OCI-LY7 (cell line): ENCODE measurements around the gene POLR1B. TPM values are rescaled to one million over a fixed set of nuclear protein-coding genes. Genes with fewer than 3 reads are reported as not detected.

Experiments used
- BruUV-seq: library from RNA; stranded (reverse); fragments of 400-500 nt; replicated peaks from 2 replicates; lab custom pipeline; 2021; lab: Mats Ljungman, UMichigan
- CTCF ChIA-PET: fragments of 300-600 bp; sonication (Branson Sonifier 250); formaldehyde crosslinking; loops from one replicate; lab custom pipeline; 2022; ENCODE audit warnings: antibody characterized with exemption; ENCODE audit not compliant: unreplicated experiment; lab: Charles Lee
- POLR2A ChIA-PET: fragments of 300-600 bp; sonication (Branson Sonifier 250); formaldehyde crosslinking; loops from one replicate; lab custom pipeline; 2022; ENCODE audit warnings: antibody characterized with exemption; lab: Charles Lee
- DNase-seq: peaks from one replicate; pipeline ENCODE4 v3.0.0-alpha.2; 2015; ENCODE audit warnings: low spot score
- H2AFZ ChIP-seq: fragments of 200-600 bp; sonication (generic), shearing (Covaris generic); 2 replicates; pipeline ENCODE4 v1.6.1; 2014; ENCODE audit warnings: mild to moderate bottlenecking, antibody characterized with exemption, low read length, moderate library complexity
- H3K27ac ChIP-seq: fragments of 200-600 bp; sonication (generic); 2 replicates; pipeline ENCODE4 v1.5.1; 2014; ENCODE audit warnings: mixed run types, low read depth, mild to moderate bottlenecking, moderate library complexity, low read length, inconsistent platforms; ENCODE audit not compliant: poor library complexity, severe bottlenecking
- H3K36me3 ChIP-seq: fragments of 200-600 bp; sonication (generic); 2 replicates; pipeline ENCODE4 v1.6.1; 2014; ENCODE audit warnings: mild to moderate bottlenecking, antibody characterized with exemption, low read length, moderate library complexity, mixed read lengths; ENCODE audit not compliant: insufficient read depth
- H3K4me1 ChIP-seq: fragments of 200-600 bp; sonication (generic); 2 replicates; pipeline ENCODE4 v1.5.1; 2014; ENCODE audit warnings: mild to moderate bottlenecking, low read length; ENCODE audit not compliant: insufficient read depth, poor library complexity, severe bottlenecking
- H3K4me2 ChIP-seq: fragments of 200-600 bp; sonication (generic); 2 replicates; pipeline ENCODE4 v1.6.1; 2014; ENCODE audit warnings: mild to moderate bottlenecking, low read length
- H3K4me3 ChIP-seq: fragments of 200-600 bp; sonication (generic); 2 replicates; pipeline ENCODE4 v1.5.1; 2014; ENCODE audit warnings: mild to moderate bottlenecking, low read depth, low read length; ENCODE audit not compliant: poor library complexity, severe bottlenecking
- H3K79me2 ChIP-seq: fragments of 200-600 bp; sonication (generic); 2 replicates; pipeline ENCODE4 v1.6.1; 2016; ENCODE audit warnings: low read depth, mild to moderate bottlenecking, low read length, moderate library complexity, mixed read lengths; ENCODE audit not compliant: insufficient read depth
- H3K9me2 ChIP-seq: fragments of 200-600 bp; sonication (generic); 2 replicates; pipeline ENCODE4 v1.6.1; 2016; ENCODE audit warnings: mild to moderate bottlenecking, low read length, mixed read lengths; ENCODE audit not compliant: insufficient read depth
- H3K9me3 ChIP-seq: fragments of 200-600 bp; sonication (generic); 2 replicates; pipeline ENCODE4 v1.6.1; 2014; ENCODE audit warnings: mild to moderate bottlenecking, mixed run types, low read length, mixed read lengths
- H4K20me1 ChIP-seq: fragments of 200-600 bp; sonication (generic); 2 replicates; pipeline ENCODE4 v1.6.1; 2014; ENCODE audit warnings: mild to moderate bottlenecking, antibody characterized with exemption, low read length, moderate library complexity, mixed read lengths; ENCODE audit not compliant: insufficient read depth
- CTCF ChIP-seq: fragments of 200-600 bp; sonication (generic); conservative IDR thresholded peaks from 2 replicates; pipeline ENCODE4 v1.5.1; 2014; ENCODE audit warnings: mild to moderate bottlenecking, antibody characterized with exemption, low read length, moderate library complexity, mixed read lengths
- EZH2phosphoT487 ChIP-seq: fragments of 200-600 bp; sonication (generic); IDR thresholded peaks from 2 replicates; pipeline ENCODE4 v1.6.1; 2018; ENCODE audit warnings: low read depth, borderline replicate concordance, mild to moderate bottlenecking, mixed run types, antibody characterized with exemption, low read length, moderate library complexity, mixed read lengths
- intact Hi-C: fragments of 100-400 bp; cut with micrococcal nuclease; formaldehyde crosslinking; loops from one replicate; pipeline ENCODE4 v1.10.0; 2022; ENCODE audit not compliant: unreplicated experiment
- total RNA-seq, 2 experiments: library from RNA; depleted of rRNA in 1 of 2; stranded (reverse); fragments of >200 nt in 1 of 2; shearing (Covaris generic) in 1 of 2; gene quantifications; 2 replicates each; pipeline ENCODE4 v1.2.3, GENCODE V29; 2014 to 2022

The POLR1B gene
- total RNA-seq, 2 experiments from 2014 or later, result 30.5 to 44.7 TPM

- H3K4me3 ChIP-seq, result no peak overlapping the region
- no peaks in the 10 kb centered on the region for H3K9me3 ChIP-seq
- H3K4me1 ChIP-seq, result peaks cover 27% of the 10 kb centered on the region
- H3K79me2 ChIP-seq, result peaks cover 8% of the 10 kb centered on the region; the same call in 1 of the 2 replicates
- H2AFZ ChIP-seq, result no peak overlapping the region
- H3K36me3 ChIP-seq, result peaks cover 16% of the 10 kb centered on the region
- ChIA-PET CTCF (no interaction called here), POLR2A (interaction anchor here (0.7 kb wide), 1 partner anchor 8 kb away, joined by 7 read pairs; no protein-coding TSS in a partner anchor)
- DNase-seq, result peak; percentile 79
- peak overlapping the region; percentile 4; the same call in 1 of the 2 replicates for H3K4me2 ChIP-seq
- intact Hi-C loops, result loop anchor here (5.0 kb wide), 2 partner anchors 40 to 325 kb away; partner anchors contain the start of genes POLR1B and ZC3H8
- BruUV-seq, result no TSS peak
- no peaks in the 10 kb centered on the region for H4K20me1 ChIP-seq
- no peak overlapping the region for H3K27ac ChIP-seq
- no peak for TF ChIP-seq EZH2phosphoT487
- TF ChIP-seq CTCF, result peak; percentile 75
- H3K9me2 ChIP-seq, result no peaks in the 10 kb centered on the region
Measured at GRCh38 chr2:112582314-112582746, 40.1 kb downstream of the POLR1B start.

- peaks cover 5% of the 10 kb centered on the region; the same call in 1 of the 2 replicates for H3K36me3 ChIP-seq
- H3K4me3 ChIP-seq, result peak overlapping the region; percentile 75
- peak overlapping the region; percentile 91 for H3K4me2 ChIP-seq
- peak overlapping the region; percentile 87 for H2AFZ ChIP-seq
- BruUV-seq, result TSS peak; percentile 91
- peaks cover 27% of the 10 kb centered on the region for H3K4me1 ChIP-seq
- no peaks in the 10 kb centered on the region for H4K20me1 ChIP-seq
- TF ChIP-seq CTCF, result no peak
- H3K9me3 ChIP-seq, result no peaks in the 10 kb centered on the region
- H3K9me2 ChIP-seq, result no peaks in the 10 kb centered on the region
- intact Hi-C loops, result loop anchor here (1.0 to 5.0 kb wide), 4 partner anchors 41 to 529 kb away; partner anchors contain the start of genes POLR1B, TMEM87B and ZC3H8
- peak overlapping the region; percentile 76 for H3K27ac ChIP-seq
- ChIA-PET CTCF (interaction anchor here (1.4 kb wide), 1 partner anchor 9 kb away, joined by 5 read pairs; no protein-coding TSS in a partner anchor), POLR2A (interaction anchor here (0.6 to 1.0 kb wide), 3 partner anchors 43 to 529 kb away, joined by 3 to 4 read pairs (median 3); no protein-coding TSS in a partner anchor)
- H3K79me2 ChIP-seq, result peaks cover 8% of the 10 kb centered on the region; the same call in 1 of the 2 replicates
- DNase-seq, result no peak
Measured at GRCh38 chr2:112583497-112584133, 41.4 kb downstream of the POLR1B start.
